Measurements from ENCODE around the gene DAP. TPM values are rescaled to one million over a fixed set of nuclear protein-coding genes. Genes with fewer than 3 reads are reported as not detected.

DAP gene
- total RNA-seq, 1 donor from 2014 or later, result 178 TPM

- DNase-seq (ENCODE audit: low spot score), result no peak
These were observed 181 bp downstream of the DAP start for GRCh38 chr5:10760921-10761184.

DNA sequence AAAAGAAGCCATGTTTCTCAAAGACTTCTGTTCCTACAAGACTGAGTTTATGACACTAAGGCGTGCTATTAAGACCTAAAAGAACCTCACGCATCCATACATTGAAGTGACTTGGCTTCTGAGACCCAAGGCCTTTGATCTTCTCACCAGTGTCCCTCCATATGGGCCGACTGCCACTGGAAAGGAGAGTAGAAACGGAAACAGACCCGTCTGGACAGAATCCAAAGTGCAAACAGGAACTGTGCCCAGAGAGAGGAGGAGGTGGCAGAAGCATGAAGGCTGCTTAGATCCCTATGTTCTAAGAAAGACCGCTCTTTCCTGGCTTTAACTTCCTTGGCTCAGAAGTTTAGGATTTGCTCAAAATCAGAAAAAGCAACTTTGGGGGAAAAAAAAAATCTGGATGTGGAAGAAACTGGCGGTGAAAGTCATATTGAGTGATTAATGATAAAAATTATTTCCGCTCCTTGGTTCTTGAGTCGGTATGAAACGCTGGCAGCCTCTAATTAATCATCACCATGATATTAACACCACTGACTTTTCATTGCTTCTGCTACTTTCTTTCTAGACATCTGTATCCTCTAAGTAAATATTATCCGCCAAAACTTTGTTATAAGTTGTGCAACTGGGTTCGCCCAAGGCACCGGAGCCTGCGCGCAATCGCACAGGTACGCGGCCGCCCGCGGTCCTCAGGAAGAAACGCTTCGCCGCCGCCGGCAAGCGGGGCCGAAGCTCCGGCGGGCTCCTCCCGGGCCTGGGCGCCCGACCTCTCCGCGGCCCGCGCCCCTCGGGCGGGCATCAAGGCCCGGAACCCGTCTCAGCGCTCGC lies 726 bp downstream of the DAP start:
- DNase-seq (ENCODE audit: low spot score), result peak; percentile 55

DNA sequence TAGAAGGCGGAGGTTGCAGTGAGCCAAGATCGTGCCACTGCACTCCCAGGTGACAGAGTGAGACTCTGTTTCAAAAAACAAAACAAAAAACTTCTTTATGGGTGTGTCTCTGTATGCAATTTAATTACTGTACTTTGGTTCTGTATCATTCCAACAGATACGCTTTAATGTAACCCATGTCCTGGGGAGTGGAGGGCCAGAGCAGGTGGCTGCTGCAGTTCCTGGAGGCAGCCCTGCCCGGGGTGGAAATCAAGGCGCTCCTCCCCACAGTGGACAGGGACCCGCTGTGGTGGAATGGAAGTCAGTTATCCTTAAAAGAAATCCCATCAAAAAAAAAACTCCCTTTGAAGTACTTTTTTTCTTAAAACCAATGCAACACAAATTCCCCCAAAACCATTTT lies 1.9 kb downstream of the DAP start:
- DNase-seq (ENCODE audit: low spot score), result no peak

GRCh38 chr5:10757922-10758555 lies 3.0 kb downstream of the DAP start:
- DNase-seq (ENCODE audit: low spot score), result no peak

GRCh38 chr5:10757043-10757442 lies 4.0 kb downstream of the DAP start:
- no peak for DNase-seq (ENCODE audit: low spot score)

DNA sequence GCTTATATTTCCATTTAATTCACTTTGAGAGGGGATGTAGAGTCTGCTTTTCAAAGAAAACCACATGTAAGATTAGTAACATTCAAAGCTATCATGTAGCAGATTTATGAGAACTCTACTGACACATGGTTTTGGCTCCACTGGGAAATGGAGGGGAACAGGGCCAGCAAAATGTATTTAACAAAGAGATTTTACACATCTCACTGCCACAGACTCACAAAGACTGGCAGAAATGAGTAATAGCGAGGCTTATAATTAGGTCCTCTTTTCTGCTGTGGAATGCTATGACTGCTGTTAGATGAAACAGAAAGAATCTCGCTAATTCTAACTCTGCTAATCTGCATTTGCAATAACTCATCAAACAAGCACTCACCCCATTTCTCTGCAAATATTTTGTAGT lies 4.5 kb downstream of the DAP start:
- DNase-seq (ENCODE audit: low spot score), result no peak

GRCh38 chr5:10753178-10753577 lies 7.9 kb downstream of the DAP start:
- no peak for DNase-seq (ENCODE audit: low spot score)

DNA sequence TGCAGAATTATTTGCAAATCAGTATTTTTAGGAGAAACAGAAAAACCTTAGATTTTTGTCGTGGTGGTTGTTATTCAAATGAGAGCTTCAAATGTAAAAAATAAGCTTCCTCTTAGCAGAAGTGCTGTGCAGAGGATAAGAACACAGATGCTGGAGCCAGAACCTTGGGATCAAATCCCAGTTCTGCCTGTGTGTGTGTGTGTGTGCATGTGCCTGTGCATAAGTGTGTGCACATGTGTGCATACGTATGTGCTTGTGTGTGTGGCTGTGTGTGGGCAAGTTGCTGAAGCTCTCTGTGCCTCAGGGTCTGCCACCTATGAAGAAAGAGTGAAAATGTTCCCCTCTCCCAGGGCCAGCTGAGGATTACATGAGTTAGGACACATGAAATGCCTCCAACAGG lies 8.6 kb downstream of the DAP start:
- no peak for DNase-seq (ENCODE audit: low spot score)

- no peak for DNase-seq (ENCODE audit: low spot score)
These were observed 10.1 kb downstream of the DAP start for GRCh38 chr5:10750909-10751308.

DNA sequence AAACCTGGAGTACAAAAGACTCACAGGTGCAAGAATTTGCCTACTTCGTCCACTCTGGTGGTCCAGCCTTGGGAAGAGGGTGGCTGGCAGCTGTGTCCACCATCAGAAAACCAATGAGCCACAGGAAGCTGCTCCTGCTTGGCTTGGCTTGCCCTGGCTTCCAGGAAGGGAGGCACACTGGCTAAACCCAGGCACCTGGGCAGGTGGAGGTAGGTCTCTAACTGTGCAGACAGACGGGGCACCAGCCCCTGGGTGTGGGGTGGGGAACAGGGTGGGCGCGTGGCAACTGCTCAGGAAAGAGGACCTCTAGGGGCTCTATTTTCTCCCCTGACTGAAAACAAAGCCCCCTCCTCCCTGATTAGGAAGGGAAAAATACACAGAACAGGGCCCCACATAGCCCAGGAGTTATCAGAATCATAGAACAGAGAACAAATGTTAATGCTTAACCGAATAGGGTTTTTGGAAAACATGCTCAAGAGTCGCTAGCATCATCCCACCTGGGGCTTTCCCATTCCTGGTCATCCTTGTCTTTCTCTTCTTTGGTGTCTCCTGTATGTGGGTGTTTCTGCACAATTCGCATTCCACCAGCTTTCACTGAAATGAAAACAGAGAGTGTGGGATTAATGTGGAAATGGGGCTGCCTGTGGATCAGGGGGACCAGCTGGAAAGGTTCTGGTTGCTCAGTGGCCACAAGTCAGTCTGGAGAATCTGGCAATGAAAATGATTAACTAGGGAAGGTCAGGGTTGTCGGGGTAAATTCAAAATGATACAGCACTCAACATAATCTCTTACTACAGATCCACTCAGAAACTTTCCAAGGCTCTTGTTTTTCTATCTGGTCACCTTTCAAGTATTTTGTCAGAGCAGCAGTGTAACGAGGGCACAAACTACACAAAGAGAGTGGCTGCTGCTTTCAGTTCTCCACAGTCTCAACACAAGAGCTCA lies 13.1 kb downstream of the DAP start:
- no peak for DNase-seq (ENCODE audit: low spot score)

- DNase-seq (ENCODE audit: low spot score), result peak; percentile 86
These were observed 14.3 kb downstream of the DAP start for GRCh38 chr5:10746711-10747110.

DNA sequence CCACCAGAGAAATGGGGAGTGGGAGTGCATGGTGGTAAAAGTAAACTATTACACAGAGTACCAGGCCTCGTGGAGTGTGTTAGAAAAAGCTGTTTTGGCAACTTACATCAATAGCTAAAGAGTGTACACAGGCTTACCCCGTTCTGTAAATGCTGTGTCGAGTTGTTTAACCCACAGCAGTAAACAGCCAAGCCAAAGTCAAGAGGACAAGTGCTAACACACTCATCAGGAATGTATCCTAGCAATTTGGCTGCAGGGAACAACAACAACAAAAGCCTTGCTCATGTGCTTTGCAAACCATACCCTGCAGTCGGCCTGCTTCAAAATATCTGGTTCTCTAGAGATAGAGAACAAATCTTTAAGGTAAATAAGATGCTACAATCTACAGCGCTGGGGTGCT lies 15.9 kb downstream of the DAP start:
- no peak for DNase-seq (ENCODE audit: low spot score)

DNA sequence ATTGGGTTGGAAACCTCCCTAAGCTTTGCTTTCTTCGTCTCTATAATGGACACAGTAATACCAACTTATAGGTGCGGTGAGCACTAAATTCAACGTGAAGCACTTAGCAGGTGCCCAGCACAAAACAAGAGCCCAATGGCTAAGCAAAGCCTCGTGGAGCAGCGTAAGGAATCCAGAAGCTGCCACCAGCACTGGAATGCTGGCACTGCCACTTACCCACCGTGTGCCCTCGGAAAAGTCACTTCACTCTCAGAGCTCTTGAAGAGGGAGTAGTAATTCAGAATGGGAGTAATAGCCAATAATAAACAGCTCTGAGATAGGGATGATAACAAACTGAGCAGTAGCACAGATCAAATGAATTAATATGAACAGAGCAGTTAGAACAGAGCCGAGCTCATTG lies 16.4 kb downstream of the DAP start:
- no peak for DNase-seq (ENCODE audit: low spot score)

DNA sequence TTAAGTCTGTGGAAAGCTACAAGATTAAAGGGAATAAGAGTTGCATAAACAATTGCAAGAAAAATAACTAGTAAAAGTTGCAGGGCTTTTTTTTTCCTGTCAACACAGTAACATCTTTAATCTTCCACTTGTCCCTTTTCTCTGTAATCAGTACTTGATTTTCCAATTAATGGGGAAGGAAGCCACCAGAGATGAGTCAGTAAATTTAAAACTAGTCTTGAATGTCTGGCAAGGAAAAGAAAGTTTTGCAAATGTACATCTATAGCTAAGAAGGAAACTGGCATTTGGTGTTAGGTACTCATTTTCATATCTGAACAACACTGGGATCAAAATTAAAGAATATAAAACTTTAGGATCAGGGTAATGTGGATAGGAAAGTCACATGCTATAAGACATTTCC lies 17.1 kb downstream of the DAP start:
- DNase-seq (ENCODE audit: low spot score), result no peak

- DNase-seq (ENCODE audit: low spot score), result no peak
These were observed 17.5 kb downstream of the DAP start for GRCh38 chr5:10743526-10743925.

- DNase-seq (ENCODE audit: low spot score), result no peak
These were observed 19.4 kb downstream of the DAP start for GRCh38 chr5:10741661-10742060.

DNA sequence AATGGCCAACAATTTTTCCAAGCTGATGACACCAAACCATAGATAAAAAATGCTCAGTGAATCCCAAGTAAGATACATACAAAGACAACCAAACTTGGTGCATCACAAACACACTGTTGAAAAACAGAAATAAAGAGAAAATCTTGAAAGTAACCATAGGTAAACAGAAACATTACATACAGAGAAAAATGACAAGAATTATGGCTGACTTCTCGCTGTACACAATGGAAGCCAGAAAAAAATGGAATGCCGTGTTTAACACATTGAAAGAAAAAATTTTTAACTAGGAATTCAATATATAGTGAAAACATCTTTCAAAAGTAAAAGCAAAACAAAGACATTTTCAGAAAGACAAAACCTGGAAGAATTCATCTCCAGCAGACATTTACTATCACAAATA lies 20.6 kb downstream of the DAP start:
- no peak for DNase-seq (ENCODE audit: low spot score)

GRCh38 chr5:10737880-10738279 lies 23.2 kb downstream of the DAP start:
- DNase-seq (ENCODE audit: low spot score), result no peak

DNA sequence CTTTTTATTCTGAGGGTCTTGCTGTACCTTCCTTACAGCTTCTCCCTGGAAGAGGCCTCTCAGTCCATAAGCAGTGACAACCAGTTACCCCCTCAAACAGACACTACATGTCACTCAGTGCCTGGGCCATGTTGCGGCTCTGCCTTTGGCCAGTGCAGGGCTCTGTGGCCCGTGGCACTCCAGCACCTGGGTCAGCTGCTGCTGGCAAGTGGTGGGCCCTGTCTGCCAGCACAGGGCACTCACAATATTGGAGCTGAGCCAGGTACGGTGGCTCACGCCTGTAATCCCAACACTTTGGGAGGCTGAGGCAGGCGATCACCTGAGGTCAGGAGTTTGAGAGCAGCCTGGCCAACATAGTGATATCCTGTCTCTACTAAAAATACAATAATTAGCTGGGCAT lies 24.2 kb downstream of the DAP start:
- DNase-seq (ENCODE audit: low spot score), result no peak

GRCh38 chr5:10736354-10736753 lies 24.7 kb downstream of the DAP start:
- no peak for DNase-seq (ENCODE audit: low spot score)

DNA sequence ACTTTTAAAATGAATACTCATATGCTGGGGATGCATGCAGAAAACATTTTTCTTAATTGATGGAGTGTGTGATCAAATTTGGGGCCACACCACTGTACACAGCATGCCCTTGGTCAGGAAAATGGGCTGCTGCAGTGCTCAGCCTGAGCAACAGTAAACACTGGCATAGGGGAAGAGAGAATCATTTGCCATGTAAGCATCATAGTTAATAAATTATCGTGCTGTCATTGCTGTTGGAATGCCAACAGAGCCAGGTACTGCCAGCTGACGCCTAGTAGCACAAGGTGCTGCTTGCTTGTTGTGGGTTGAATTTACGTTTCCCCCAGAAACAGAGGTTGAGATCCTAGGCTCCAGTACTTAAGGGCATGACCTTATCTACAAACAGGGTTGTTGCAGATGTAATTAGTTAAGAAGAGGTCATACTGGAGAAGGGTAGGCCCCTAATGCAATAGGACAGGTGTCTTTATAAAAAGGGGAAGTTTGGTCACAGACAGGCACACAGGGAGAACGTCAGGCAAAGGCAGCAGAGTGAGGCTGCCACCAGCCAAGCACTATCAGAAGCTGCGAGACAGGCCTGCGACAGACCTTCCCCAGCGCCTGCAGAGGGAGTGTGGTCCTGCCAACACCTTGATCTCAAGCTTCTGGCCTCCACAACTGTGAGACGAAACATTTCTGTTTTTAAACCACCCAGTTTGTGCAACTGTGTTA lies 25.3 kb downstream of the DAP start:
- DNase-seq (ENCODE audit: low spot score), result peak; percentile 79

Data from mucosa of gallbladder (tissue), 1 donor.